Natural killer cell treated with Interleukin-12 subunit alpha and Interleukin-12 subunit beta and Interleukin-15 and Interleukin-18, amount 100 ng/mL, for 72 hours (primary cell): ENCODE data around the gene KIAA1671. TPM values are rescaled to one million over a fixed set of nuclear protein-coding genes. Genes with fewer than 3 reads are reported as not detected.
A peak's percentile ranks its signal among the peaks of the same experiment; 100 is the strongest.

Experiments
- ATAC-seq, 2 donors: fragments of 150-1000 bp; cut with Tn5 transposase in 1 of 2; sonication (Bioruptor Pico), chemical (Tn5 transposase) in 1 of 2; 2 replicates each; pipeline ENCODE4 v1.10.0; 2021
- DNase-seq: peaks from one replicate; pipeline ENCODE4 v3.0.0; 2022; ENCODE audit warnings: low spot score
- H3K27ac Mint-ChIP-seq, 2 donors: 1 replicate in 1 of 2; 2 replicates in 1 of 2; pipeline ENCODE4 v1.8.0; 2022; ENCODE audit warnings: mixed read lengths in 2 of 2, mild to moderate bottlenecking in 1 of 2, moderate library complexity in 1 of 2
- H3K27me3 Mint-ChIP-seq, 2 donors: 1 replicate in 1 of 2; 2 replicates in 1 of 2; pipeline ENCODE4 v1.8.0; 2022; ENCODE audit warnings: mixed read lengths in 2 of 2
- H3K36me3 Mint-ChIP-seq: one replicate; pipeline ENCODE4 v1.8.0; 2022; ENCODE audit warnings: mixed read lengths
- H3K4me1 Mint-ChIP-seq, 2 donors: 1 replicate in 1 of 2; 2 replicates in 1 of 2; pipeline ENCODE4 v1.8.0; 2022; ENCODE audit warnings: low read depth in 2 of 2, mixed read lengths in 2 of 2, mild to moderate bottlenecking in 1 of 2
- H3K4me3 Mint-ChIP-seq: one replicate; pipeline ENCODE4 v1.8.0; 2022; ENCODE audit warnings: mixed read lengths
- H3K9me3 Mint-ChIP-seq: 2 replicates; pipeline ENCODE4 v1.8.0; 2022; ENCODE audit warnings: mixed read lengths
- total RNA-seq, 2 donors: library from RNA; stranded (reverse); gene quantifications; one replicate each; pipeline ENCODE4 v1.2.3, GENCODE V29; 2022

Gene KIAA1671
- total RNA-seq, 2 donors from 2014 or later: 11.7 to 21.3 TPM

- peaks cover 8 to 10% of the 10 kb centered on the region in 2 donors for H3K4me1 Mint-ChIP-seq
- H3K27me3 Mint-ChIP-seq: peaks cover 0 to under 1% of the 10 kb centered on the region in 2 donors
- no peak overlapping the region for H3K4me3 Mint-ChIP-seq
- no peaks in the 10 kb centered on the region for H3K36me3 Mint-ChIP-seq
- DNase-seq (no peak), ATAC-seq (no peak)
- no peaks in the 10 kb centered on the region for H3K9me3 Mint-ChIP-seq
- H3K27ac Mint-ChIP-seq: peak overlapping the region in 1 of 2 donors; percentile 22
These were observed 9.6 kb downstream of the KIAA1671 start for GRCh38 chr22:24962094-24962493.

- H3K4me3 Mint-ChIP-seq: no peak overlapping the region
- H3K4me1 Mint-ChIP-seq: peaks cover 8 to 10% of the 10 kb centered on the region in 2 donors
- no peak for ATAC-seq
- no peak for DNase-seq
- no peak overlapping the region for H3K27ac Mint-ChIP-seq
- H3K36me3 Mint-ChIP-seq: no peaks in the 10 kb centered on the region
- no peaks in the 10 kb centered on the region for H3K9me3 Mint-ChIP-seq
- H3K27me3 Mint-ChIP-seq: no peaks in the 10 kb centered on the region
These were observed 10.3 kb downstream of the KIAA1671 start for GRCh38 chr22:24962835-24963234.

- Mint-ChIP-seq H3K36me3 (no peaks in the 10 kb centered on the region), H3K9me3 (no peaks in the 10 kb centered on the region), H3K4me3 (no peak overlapping the region), H3K27me3 (no peaks in the 10 kb centered on the region), H3K27ac (no peak overlapping the region), H3K4me1 (peaks cover 8 to 10% of the 10 kb centered on the region in 2 donors)
- ATAC-seq: no peak
- no peak for DNase-seq
These were observed 11.9 kb downstream of the KIAA1671 start for GRCh38 chr22:24964441-24964840.

- ATAC-seq (no peak), DNase-seq (no peak)
- no peak overlapping the region for H3K4me3 Mint-ChIP-seq
- no peaks in the 10 kb centered on the region for H3K27me3 Mint-ChIP-seq
- H3K4me1 Mint-ChIP-seq: peaks cover 8 to 10% of the 10 kb centered on the region in 2 donors
- H3K27ac Mint-ChIP-seq: no peak overlapping the region
- H3K36me3 Mint-ChIP-seq: no peaks in the 10 kb centered on the region
- H3K9me3 Mint-ChIP-seq: no peaks in the 10 kb centered on the region
These were observed 13.5 kb downstream of the KIAA1671 start for GRCh38 chr22:24965822-24966626.

GRCh38 chr22:24968066-24968561 lies 15.6 kb downstream of the KIAA1671 start:
- Mint-ChIP-seq H3K27me3 (no peaks in the 10 kb centered on the region), H3K4me3 (no peak overlapping the region), H3K27ac (no peak overlapping the region), H3K4me1 (peaks cover 0 to 4% of the 10 kb centered on the region in 2 donors), H3K9me3 (no peaks in the 10 kb centered on the region), H3K36me3 (no peaks in the 10 kb centered on the region)
- no peak for ATAC-seq
- DNase-seq: no peak

- Mint-ChIP-seq H3K27me3 (no peaks in the 10 kb centered on the region), H3K27ac (no peak overlapping the region), H3K4me3 (no peak overlapping the region), H3K9me3 (no peaks in the 10 kb centered on the region), H3K36me3 (no peaks in the 10 kb centered on the region), H3K4me1 (no peaks in the 10 kb centered on the region)
- DNase-seq: no peak
- ATAC-seq: no peak
These were observed 17.2 kb downstream of the KIAA1671 start for GRCh38 chr22:24969560-24970301.

GRCh38 chr22:24972369-24972768 lies 19.9 kb downstream of the KIAA1671 start:
- ATAC-seq (no peak), DNase-seq (no peak)
- Mint-ChIP-seq H3K9me3 (no peaks in the 10 kb centered on the region), H3K4me1 (no peaks in the 10 kb centered on the region), H3K4me3 (no peak overlapping the region), H3K27me3 (no peaks in the 10 kb centered on the region), H3K27ac (no peak overlapping the region), H3K36me3 (no peaks in the 10 kb centered on the region)

GRCh38 chr22:24973872-24974271 lies 21.4 kb downstream of the KIAA1671 start:
- no peaks in the 10 kb centered on the region for H3K36me3 Mint-ChIP-seq
- no peaks in the 10 kb centered on the region for H3K27me3 Mint-ChIP-seq
- ATAC-seq (no peak), DNase-seq (no peak)
- no peaks in the 10 kb centered on the region for H3K9me3 Mint-ChIP-seq
- no peaks in the 10 kb centered on the region for H3K4me1 Mint-ChIP-seq
- H3K27ac Mint-ChIP-seq: no peak overlapping the region
- H3K4me3 Mint-ChIP-seq: no peak overlapping the region

- DNase-seq: no peak
- no peak for ATAC-seq
- H3K9me3 Mint-ChIP-seq: no peaks in the 10 kb centered on the region
- no peaks in the 10 kb centered on the region for H3K27me3 Mint-ChIP-seq
- H3K4me1 Mint-ChIP-seq: no peaks in the 10 kb centered on the region
- no peak overlapping the region for H3K27ac Mint-ChIP-seq
- H3K4me3 Mint-ChIP-seq: no peak overlapping the region
- H3K36me3 Mint-ChIP-seq: no peaks in the 10 kb centered on the region
These were observed 22.7 kb downstream of the KIAA1671 start for GRCh38 chr22:24975125-24975640.

- no peak for ATAC-seq
- no peak for DNase-seq
- no peaks in the 10 kb centered on the region for H3K27me3 Mint-ChIP-seq
- no peaks in the 10 kb centered on the region for H3K4me1 Mint-ChIP-seq
- H3K4me3 Mint-ChIP-seq: no peak overlapping the region
- no peaks in the 10 kb centered on the region for H3K9me3 Mint-ChIP-seq
- no peaks in the 10 kb centered on the region for H3K36me3 Mint-ChIP-seq
- H3K27ac Mint-ChIP-seq: no peak overlapping the region
These were observed 23.4 kb downstream of the KIAA1671 start for GRCh38 chr22:24975813-24976341.

GRCh38 chr22:24976442-24977218 lies 24.1 kb downstream of the KIAA1671 start:
- no peaks in the 10 kb centered on the region for H3K9me3 Mint-ChIP-seq
- no peak overlapping the region for H3K4me3 Mint-ChIP-seq
- H3K27me3 Mint-ChIP-seq: no peaks in the 10 kb centered on the region
- ATAC-seq (no peak), DNase-seq (no peak)
- no peaks in the 10 kb centered on the region for H3K36me3 Mint-ChIP-seq
- no peaks in the 10 kb centered on the region for H3K4me1 Mint-ChIP-seq
- no peak overlapping the region for H3K27ac Mint-ChIP-seq

- ATAC-seq: no peak
- Mint-ChIP-seq H3K27me3 (no peaks in the 10 kb centered on the region), H3K4me1 (no peaks in the 10 kb centered on the region), H3K36me3 (no peaks in the 10 kb centered on the region), H3K9me3 (no peaks in the 10 kb centered on the region), H3K4me3 (no peak overlapping the region), H3K27ac (no peak overlapping the region)
- peak; percentile 38 for DNase-seq
These were observed 25.1 kb downstream of the KIAA1671 start for GRCh38 chr22:24977370-24978221.

GRCh38 chr22:24978308-24978707 lies 25.8 kb downstream of the KIAA1671 start:
- ATAC-seq (no peak), DNase-seq (peak; percentile 1)
- H3K27me3 Mint-ChIP-seq: no peaks in the 10 kb centered on the region
- H3K4me3 Mint-ChIP-seq: no peak overlapping the region
- H3K4me1 Mint-ChIP-seq: no peaks in the 10 kb centered on the region
- no peaks in the 10 kb centered on the region for H3K9me3 Mint-ChIP-seq
- H3K36me3 Mint-ChIP-seq: no peaks in the 10 kb centered on the region
- H3K27ac Mint-ChIP-seq: no peak overlapping the region
